HG03575 (cell line): ENCODE data around the gene RPL28.
"Not testable (repeated sequence)": the region's sequence is repeated elsewhere in the genome, so short reads cannot be mapped to it uniquely, and the experiment has no call there.

Source experiments
- ATAC-seq: cut with Tn5 transposase; IDR thresholded peaks from one replicate; pipeline ENCODE4 v1.9.1; 2021; ENCODE audit not compliant: unreplicated experiment, insufficient number of reproducible peaks, low FRiP score; ENCODE audit errors: extremely low read depth

RPL28 gene

GRCh38 chr19:55442372-55442961 is 56.7 kb downstream of the RPL28 start:
- ATAC-seq, result no peak

GRCh38 chr19:55443045-55443823 is 57.5 kb downstream of the RPL28 start, which contains the start of gene SHISA7:
SHISA7 (minus strand) TSS chr19:55443300; CDS start chr19:55442863, 437 bp downstream.
- ATAC-seq, result no peak

- ATAC-seq, result no peak
Observed at GRCh38 chr19:55443824-55444480, 58.2 kb downstream of the RPL28 start.

- no peak for ATAC-seq
Observed at GRCh38 chr19:55444646-55445045, 58.9 kb downstream of the RPL28 start.

- no peak for ATAC-seq
Observed at GRCh38 chr19:55446060-55446459, 60.3 kb downstream of the RPL28 start.

GRCh38 chr19:55447421-55448174 is 61.9 kb downstream of the RPL28 start:
- no peak for ATAC-seq

- ATAC-seq, result not testable (repeated sequence)
Observed at GRCh38 chr19:55448175-55448490, 62.4 kb downstream of the RPL28 start.

- ATAC-seq, result no peak
Observed at GRCh38 chr19:55449469-55449868, 63.7 kb downstream of the RPL28 start.

- ATAC-seq, result no peak
Observed at GRCh38 chr19:55451163-55451964, 65.6 kb downstream of the RPL28 start.

GRCh38 chr19:55451965-55452748 is 66.4 kb downstream of the RPL28 start:
- no peak for ATAC-seq
